Esophagus muscularis mucosa (tissue), 4 donors: ENCODE results near the gene GHR.

Source experiments
- EP300 ChIP-seq: sonication (generic); formaldehyde crosslinking; IDR thresholded peaks from one replicate; pipeline ENCODE4 v1.6.1; 2017; ENCODE audit warnings: antibody characterized with exemption
- POLR2A ChIP-seq: fragments of 450-650 bp; IDR thresholded peaks from one replicate; pipeline ENCODE4 v1.6.1; 2017; ENCODE audit warnings: antibody characterized with exemption, moderate library complexity, mild to moderate bottlenecking, low read depth
- TF ChIP-seq, protein P1 (sequence below), 3 experiments: fragments of 200-600 bp in 2 of 3; fragments of 450-650 bp in 1 of 3; sonication (generic) in 2 of 3; IDR thresholded peaks; one replicate each; pipeline ENCODE4 v1.5.1; 2017 to 2019; ENCODE audit warnings: antibody characterized with exemption in 3 of 3, mild to moderate bottlenecking in 2 of 3, moderate library complexity in 1 of 3

DNA sequence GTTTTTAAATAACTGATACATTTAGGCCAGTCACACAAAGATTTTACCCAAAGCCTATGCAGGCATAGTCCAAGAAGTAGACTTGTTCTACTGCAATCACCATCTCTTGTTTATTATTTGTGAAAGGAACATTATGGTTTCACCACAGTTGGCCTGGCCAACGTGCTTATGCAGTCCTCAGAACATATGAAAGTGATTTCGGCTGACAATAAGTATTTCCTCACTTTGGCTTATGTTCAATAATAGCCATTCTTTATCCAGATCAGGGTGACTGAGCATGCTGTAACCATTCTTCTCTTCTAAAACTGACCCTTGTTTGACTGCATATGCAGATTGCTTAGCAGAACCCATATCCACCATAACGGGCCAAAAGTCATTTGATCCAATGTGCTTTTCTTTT lies 256.8 kb downstream of the GHR start:
- TF ChIP-seq, protein P1, sequence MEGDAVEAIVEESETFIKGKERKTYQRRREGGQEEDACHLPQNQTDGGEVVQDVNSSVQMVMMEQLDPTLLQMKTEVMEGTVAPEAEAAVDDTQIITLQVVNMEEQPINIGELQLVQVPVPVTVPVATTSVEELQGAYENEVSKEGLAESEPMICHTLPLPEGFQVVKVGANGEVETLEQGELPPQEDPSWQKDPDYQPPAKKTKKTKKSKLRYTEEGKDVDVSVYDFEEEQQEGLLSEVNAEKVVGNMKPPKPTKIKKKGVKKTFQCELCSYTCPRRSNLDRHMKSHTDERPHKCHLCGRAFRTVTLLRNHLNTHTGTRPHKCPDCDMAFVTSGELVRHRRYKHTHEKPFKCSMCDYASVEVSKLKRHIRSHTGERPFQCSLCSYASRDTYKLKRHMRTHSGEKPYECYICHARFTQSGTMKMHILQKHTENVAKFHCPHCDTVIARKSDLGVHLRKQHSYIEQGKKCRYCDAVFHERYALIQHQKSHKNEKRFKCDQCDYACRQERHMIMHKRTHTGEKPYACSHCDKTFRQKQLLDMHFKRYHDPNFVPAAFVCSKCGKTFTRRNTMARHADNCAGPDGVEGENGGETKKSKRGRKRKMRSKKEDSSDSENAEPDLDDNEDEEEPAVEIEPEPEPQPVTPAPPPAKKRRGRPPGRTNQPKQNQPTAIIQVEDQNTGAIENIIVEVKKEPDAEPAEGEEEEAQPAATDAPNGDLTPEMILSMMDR (IDR thresholded peaks at IDR 0.05), result no peak
- TF ChIP-seq POLR2A (no peak), EP300 (no peak)
